ENCODE measurements around the gene ROR2. TPM values are rescaled to one million over a fixed set of nuclear protein-coding genes. Genes with fewer than 3 reads are reported as not detected.

Gene ROR2
- total RNA-seq, 1 donor, result 13.8 TPM

DNA sequence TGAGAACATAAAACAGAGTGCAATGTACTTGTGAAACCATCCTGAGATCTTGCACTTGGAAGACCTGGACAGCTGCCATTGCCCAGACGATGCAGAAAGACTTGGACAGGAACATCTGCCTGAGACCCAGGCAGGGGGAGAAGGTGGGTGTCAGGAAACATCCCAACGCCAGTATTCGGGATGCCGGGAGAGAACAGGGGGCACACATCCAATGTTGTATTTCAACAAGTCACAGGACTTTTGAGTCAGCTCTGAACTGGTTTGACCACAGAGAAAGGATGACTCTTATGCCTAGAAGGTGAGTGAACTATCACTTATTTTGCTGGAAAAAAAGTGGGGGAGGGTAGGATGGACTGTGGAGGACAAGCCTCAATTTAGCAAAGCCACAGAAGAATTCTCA lies 124.6 kb downstream of the ROR2 start:
- Histone ChIP-seq H3K27ac (ENCODE audit: low read depth, low read length) (no peak overlapping the region), H3K4me1 (ENCODE audit: insufficient read depth, low read length) (peaks cover 5% of the 10 kb centered on the region), H3K9me3 (ENCODE audit: low read depth, low read length) (no peaks in the 10 kb centered on the region), H3K4me2 (ENCODE audit: insufficient read depth, low read length) (no peak overlapping the region), H3K27me3 (ENCODE audit: insufficient read depth, low read length) (peaks cover 34% of the 10 kb centered on the region), H2AFZ (ENCODE audit: low read length) (no peak overlapping the region), H3K36me3 (ENCODE audit: insufficient read depth, low read length) (no peaks in the 10 kb centered on the region), H4K20me1 (ENCODE audit: insufficient read depth, low read length) (no peaks in the 10 kb centered on the region), H3K4me3 (ENCODE audit: insufficient read depth, low read length) (no peak overlapping the region), H3K79me2 (ENCODE audit: insufficient read depth, low read length) (no peaks in the 10 kb centered on the region)
- DNase-seq (ENCODE audit: insufficient read length, low spot score, missing footprints), result no peak
- TF ChIP-seq, protein P1, sequence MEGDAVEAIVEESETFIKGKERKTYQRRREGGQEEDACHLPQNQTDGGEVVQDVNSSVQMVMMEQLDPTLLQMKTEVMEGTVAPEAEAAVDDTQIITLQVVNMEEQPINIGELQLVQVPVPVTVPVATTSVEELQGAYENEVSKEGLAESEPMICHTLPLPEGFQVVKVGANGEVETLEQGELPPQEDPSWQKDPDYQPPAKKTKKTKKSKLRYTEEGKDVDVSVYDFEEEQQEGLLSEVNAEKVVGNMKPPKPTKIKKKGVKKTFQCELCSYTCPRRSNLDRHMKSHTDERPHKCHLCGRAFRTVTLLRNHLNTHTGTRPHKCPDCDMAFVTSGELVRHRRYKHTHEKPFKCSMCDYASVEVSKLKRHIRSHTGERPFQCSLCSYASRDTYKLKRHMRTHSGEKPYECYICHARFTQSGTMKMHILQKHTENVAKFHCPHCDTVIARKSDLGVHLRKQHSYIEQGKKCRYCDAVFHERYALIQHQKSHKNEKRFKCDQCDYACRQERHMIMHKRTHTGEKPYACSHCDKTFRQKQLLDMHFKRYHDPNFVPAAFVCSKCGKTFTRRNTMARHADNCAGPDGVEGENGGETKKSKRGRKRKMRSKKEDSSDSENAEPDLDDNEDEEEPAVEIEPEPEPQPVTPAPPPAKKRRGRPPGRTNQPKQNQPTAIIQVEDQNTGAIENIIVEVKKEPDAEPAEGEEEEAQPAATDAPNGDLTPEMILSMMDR (IDR thresholded peaks at IDR 0.05; ENCODE audit: extremely low read depth, low read depth, low read length), result no peak

DNA sequence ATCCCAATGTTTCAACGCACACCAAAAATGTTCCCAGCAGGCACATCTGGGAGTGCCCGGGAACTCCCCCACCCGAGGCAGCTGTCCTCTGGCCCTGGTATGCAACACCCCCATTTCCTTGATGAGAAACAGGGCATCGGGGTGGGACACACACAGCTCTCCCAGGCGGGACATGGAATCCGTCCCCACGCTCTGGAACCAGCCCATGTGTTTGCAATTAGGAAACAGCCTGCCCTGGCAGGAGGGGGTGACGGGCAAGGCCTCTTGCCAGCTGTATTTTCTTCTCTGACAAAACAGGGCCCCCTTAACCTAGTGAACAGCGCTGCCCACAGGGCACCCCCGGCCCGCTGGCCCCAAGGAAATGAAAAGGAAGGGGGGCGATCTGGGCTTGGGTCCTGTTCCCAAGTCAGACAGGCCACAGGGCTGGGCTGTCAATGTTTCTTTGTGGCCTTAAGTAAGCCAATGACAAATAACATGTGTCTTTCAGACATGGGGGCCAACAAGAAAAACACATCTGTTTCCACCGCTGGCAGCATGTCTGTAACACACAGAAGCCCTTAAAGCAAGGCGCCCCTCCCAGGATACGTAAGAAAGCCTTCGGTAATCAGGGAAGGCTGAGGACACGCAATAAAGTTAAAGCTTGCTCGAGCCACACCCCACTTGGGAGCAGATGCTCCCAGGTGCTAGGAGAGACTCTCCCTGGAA lies 125.3 kb downstream of the ROR2 start:
- H3K27ac ChIP-seq (ENCODE audit: low read depth, low read length), result no peak overlapping the region
- H3K36me3 ChIP-seq (ENCODE audit: insufficient read depth, low read length), result no peaks in the 10 kb centered on the region
- no peaks in the 10 kb centered on the region for H3K9me3 ChIP-seq (ENCODE audit: low read depth, low read length)
- H3K27me3 ChIP-seq (ENCODE audit: insufficient read depth, low read length), result peaks cover 40% of the 10 kb centered on the region
- H3K4me3 ChIP-seq (ENCODE audit: insufficient read depth, low read length), result peak overlapping the region; percentile 22
- DNase-seq (ENCODE audit: insufficient read length, low spot score, missing footprints), result no peak
- no peaks in the 10 kb centered on the region for H4K20me1 ChIP-seq (ENCODE audit: insufficient read depth, low read length)
- H3K4me1 ChIP-seq (ENCODE audit: insufficient read depth, low read length), result peaks cover 5% of the 10 kb centered on the region
- peak overlapping the region; percentile 29 for H2AFZ ChIP-seq (ENCODE audit: low read length)
- TF ChIP-seq, protein P1 (IDR thresholded peaks at IDR 0.05; ENCODE audit: extremely low read depth, low read depth, low read length), result no peak
- H3K79me2 ChIP-seq (ENCODE audit: insufficient read depth, low read length), result no peaks in the 10 kb centered on the region
- no peak overlapping the region for H3K4me2 ChIP-seq (ENCODE audit: insufficient read depth, low read length)

DNA sequence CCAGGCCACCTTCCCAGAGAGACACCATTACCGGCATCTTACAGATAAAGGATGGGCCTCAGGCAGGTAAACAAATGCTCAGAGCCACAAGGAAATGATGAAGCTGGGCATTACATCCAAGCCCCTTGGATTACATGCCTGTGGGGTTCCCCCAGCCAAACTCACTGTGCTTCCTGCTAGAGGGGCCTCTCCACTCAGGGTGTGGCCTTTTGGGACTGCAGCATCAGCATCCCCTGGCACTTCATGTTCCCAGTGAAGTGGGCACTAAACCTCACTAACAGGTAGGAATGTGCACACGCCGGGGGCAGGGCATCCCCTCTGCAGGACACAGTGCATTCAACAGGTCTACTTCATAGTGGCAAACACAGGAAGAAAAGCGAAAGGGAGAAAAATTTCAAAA lies 125.9 kb downstream of the ROR2 start:
- no peaks in the 10 kb centered on the region for H3K79me2 ChIP-seq (ENCODE audit: insufficient read depth, low read length)
- no peak for DNase-seq (ENCODE audit: insufficient read length, low spot score, missing footprints)
- H3K4me2 ChIP-seq (ENCODE audit: insufficient read depth, low read length), result no peak overlapping the region
- H2AFZ ChIP-seq (ENCODE audit: low read length), result no peak overlapping the region
- no peak overlapping the region for H3K4me3 ChIP-seq (ENCODE audit: insufficient read depth, low read length)
- H3K27me3 ChIP-seq (ENCODE audit: insufficient read depth, low read length), result peaks cover 46% of the 10 kb centered on the region
- H4K20me1 ChIP-seq (ENCODE audit: insufficient read depth, low read length), result no peaks in the 10 kb centered on the region
- no peak overlapping the region for H3K27ac ChIP-seq (ENCODE audit: low read depth, low read length)
- H3K36me3 ChIP-seq (ENCODE audit: insufficient read depth, low read length), result no peaks in the 10 kb centered on the region
- no peaks in the 10 kb centered on the region for H3K9me3 ChIP-seq (ENCODE audit: low read depth, low read length)
- H3K4me1 ChIP-seq (ENCODE audit: insufficient read depth, low read length), result peaks cover 5% of the 10 kb centered on the region
- TF ChIP-seq, protein P1 (IDR thresholded peaks at IDR 0.05; ENCODE audit: extremely low read depth, low read depth, low read length), result no peak

DNA sequence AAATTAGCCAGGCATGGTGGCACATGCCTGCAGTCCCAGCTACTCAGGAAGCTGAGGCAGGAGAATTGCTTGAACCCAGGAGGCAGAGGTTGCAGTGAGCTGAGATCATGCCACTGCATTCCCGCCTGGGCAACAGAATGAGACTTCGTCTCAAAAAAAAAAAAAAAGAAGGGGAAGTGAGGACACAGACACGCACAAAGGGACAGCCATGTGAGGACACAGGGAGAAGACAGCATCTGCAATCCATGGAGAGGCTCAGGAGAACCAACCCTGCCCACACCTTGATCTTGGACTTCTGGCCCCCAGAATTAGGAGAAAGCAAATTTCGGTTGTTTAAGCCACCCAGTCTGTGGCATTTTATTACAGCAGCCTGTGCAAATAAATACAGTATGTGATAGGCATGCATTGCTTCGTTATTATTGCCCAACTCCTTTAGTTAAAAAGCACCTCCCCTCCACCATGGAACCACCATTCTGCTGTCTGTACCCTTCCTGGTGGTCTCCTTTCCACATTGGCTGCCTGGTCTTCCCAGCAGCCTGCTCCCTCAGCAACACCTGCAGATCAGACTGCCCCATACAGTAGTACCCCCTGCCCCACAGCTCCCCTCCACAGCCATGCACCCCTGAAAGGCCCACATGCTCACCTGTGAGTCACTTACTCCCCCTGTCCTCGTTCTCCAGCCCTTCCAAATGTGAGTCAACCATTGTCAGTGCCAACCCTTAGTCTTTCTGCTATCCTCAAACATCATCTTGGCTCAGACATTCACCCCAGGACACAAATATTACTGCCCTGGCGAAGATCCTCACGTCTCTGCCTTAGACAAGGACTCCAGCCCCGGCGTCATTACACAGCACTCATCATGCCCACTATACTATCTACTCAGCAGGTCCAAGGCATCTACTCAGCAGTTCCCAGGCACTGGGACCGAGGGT lies 128.8 kb downstream of the ROR2 start:
- no peak for DNase-seq (ENCODE audit: insufficient read length, low spot score, missing footprints)
- Histone ChIP-seq H3K4me3 (ENCODE audit: insufficient read depth, low read length) (no peak overlapping the region), H2AFZ (ENCODE audit: low read length) (no peak overlapping the region), H3K4me2 (ENCODE audit: insufficient read depth, low read length) (no peak overlapping the region), H3K9me3 (ENCODE audit: low read depth, low read length) (no peaks in the 10 kb centered on the region), H3K27me3 (ENCODE audit: insufficient read depth, low read length) (peaks cover 51% of the 10 kb centered on the region), H3K36me3 (ENCODE audit: insufficient read depth, low read length) (no peaks in the 10 kb centered on the region), H3K4me1 (ENCODE audit: insufficient read depth, low read length) (peaks cover 16% of the 10 kb centered on the region), H3K27ac (ENCODE audit: low read depth, low read length) (no peak overlapping the region), H3K79me2 (ENCODE audit: insufficient read depth, low read length) (no peaks in the 10 kb centered on the region), H4K20me1 (ENCODE audit: insufficient read depth, low read length) (no peaks in the 10 kb centered on the region)
- TF ChIP-seq, protein P1 (IDR thresholded peaks at IDR 0.05; ENCODE audit: extremely low read depth, low read depth, low read length), result no peak

All from osteoblast (primary cell).